Neural progenitor cell (in vitro differentiated cells): ENCODE results near the gene PRTFDC1. TPM values are rescaled to one million over a fixed set of nuclear protein-coding genes. Genes with fewer than 3 reads are reported as not detected.

Source experiments
- DNase-seq: peaks from one replicate; pipeline ENCODE4 v3.0.0-alpha.2; 2016; ENCODE audit warnings: low spot score
- H2AFZ ChIP-seq: fragments of 200-600 bp; sonication (generic); replicated peaks from 2 replicates; pipeline ENCODE4 v1.6.1; 2016; ENCODE audit warnings: antibody characterized with exemption
- H3F3A ChIP-seq: fragments of 200-600 bp; sonication (generic); 2 replicates; pipeline ENCODE4 v1.6.1; 2016; ENCODE audit warnings: antibody characterized with exemption, low read depth
- H3K27ac ChIP-seq: fragments of 200-600 bp; sonication (generic); 2 replicates; pipeline ENCODE4 v1.5.1; 2016; ENCODE audit warnings: mild to moderate bottlenecking
- H3K27me3 ChIP-seq: fragments of 200-600 bp; sonication (generic); 2 replicates; pipeline ENCODE4 v1.6.1; 2016; ENCODE audit warnings: mild to moderate bottlenecking, moderate library complexity
- H3K36me3 ChIP-seq: fragments of 200-600 bp; sonication (generic); 2 replicates; pipeline ENCODE4 v1.5.1; 2016
- H3K4me1 ChIP-seq: fragments of 200-600 bp; sonication (generic); 2 replicates; pipeline ENCODE4 v1.6.1; 2016; ENCODE audit warnings: mixed run types
- H3K4me2 ChIP-seq: fragments of 200-600 bp; sonication (generic); 2 replicates; pipeline ENCODE4 v1.6.1; 2016
- H3K4me3 ChIP-seq: fragments of 200-600 bp; sonication (generic); 2 replicates; pipeline ENCODE4 v1.5.1; 2016
- H3K79me2 ChIP-seq: fragments of 200-600 bp; sonication (generic); 2 replicates; pipeline ENCODE4 v1.6.1; 2016; ENCODE audit warnings: low read depth
- H3K9ac ChIP-seq: fragments of 200-600 bp; sonication (generic); 2 replicates; pipeline ENCODE4 v1.6.1; 2016
- H3K9me3 ChIP-seq: fragments of 200-600 bp; sonication (generic); 2 replicates; pipeline ENCODE4 v1.5.1; 2016; ENCODE audit warnings: low read depth
- H4K20me1 ChIP-seq: fragments of 200-600 bp; sonication (generic); 2 replicates; pipeline ENCODE4 v1.6.1; 2016; ENCODE audit warnings: low read depth
- H3K27ac Mint-ChIP-seq: 3 replicates; pipeline ENCODE4 v1.8.0; 2021; ENCODE audit warnings: mixed read lengths
- H3K27me3 Mint-ChIP-seq: 2 replicates; pipeline ENCODE4 v1.8.0; 2022; ENCODE audit warnings: low read depth, mild to moderate bottlenecking, inconsistent platforms, moderate library complexity, mixed read lengths; ENCODE audit not compliant: insufficient read depth
- H3K36me3 Mint-ChIP-seq: 3 replicates; pipeline ENCODE4 v1.8.0; 2021; ENCODE audit warnings: mixed read lengths
- H3K4me1 Mint-ChIP-seq: 3 replicates; pipeline ENCODE4 v1.8.0; 2021; ENCODE audit warnings: mixed read lengths
- H3K4me3 Mint-ChIP-seq: 3 replicates; pipeline ENCODE4 v1.8.0; 2021; ENCODE audit warnings: mild to moderate bottlenecking, moderate library complexity, mixed read lengths
- H3K9me3 Mint-ChIP-seq: 3 replicates; pipeline ENCODE4 v1.8.0; 2020; ENCODE audit warnings: mixed read lengths
- EZH2 ChIP-seq: fragments of 200-600 bp; sonication (generic); IDR thresholded peaks from 2 replicates; pipeline ENCODE4 v1.6.1; 2017; ENCODE audit warnings: antibody characterized with exemption, mild to moderate bottlenecking, moderate library complexity
- EZH2phosphoT487 ChIP-seq: fragments of 200-600 bp; sonication (generic); IDR thresholded peaks from 2 replicates; pipeline ENCODE4 v1.6.1; 2017; ENCODE audit warnings: antibody characterized with exemption
- total RNA-seq: library from RNA; depleted of rRNA; stranded (reverse); fragments of >200 nt; gene quantifications from 2 replicates; pipeline ENCODE4 v1.2.3, GENCODE V29; 2015; ENCODE audit warnings: low replicate concordance
- TF ChIP-seq, protein P1 (sequence below): fragments of 200-600 bp; sonication (generic); IDR thresholded peaks from 2 replicates; pipeline ENCODE4 v1.5.1; 2017; ENCODE audit warnings: antibody characterized with exemption, mild to moderate bottlenecking

The PRTFDC1 gene
- total RNA-seq, 1 donor from 2014 or later, result 37.7 TPM

DNA sequence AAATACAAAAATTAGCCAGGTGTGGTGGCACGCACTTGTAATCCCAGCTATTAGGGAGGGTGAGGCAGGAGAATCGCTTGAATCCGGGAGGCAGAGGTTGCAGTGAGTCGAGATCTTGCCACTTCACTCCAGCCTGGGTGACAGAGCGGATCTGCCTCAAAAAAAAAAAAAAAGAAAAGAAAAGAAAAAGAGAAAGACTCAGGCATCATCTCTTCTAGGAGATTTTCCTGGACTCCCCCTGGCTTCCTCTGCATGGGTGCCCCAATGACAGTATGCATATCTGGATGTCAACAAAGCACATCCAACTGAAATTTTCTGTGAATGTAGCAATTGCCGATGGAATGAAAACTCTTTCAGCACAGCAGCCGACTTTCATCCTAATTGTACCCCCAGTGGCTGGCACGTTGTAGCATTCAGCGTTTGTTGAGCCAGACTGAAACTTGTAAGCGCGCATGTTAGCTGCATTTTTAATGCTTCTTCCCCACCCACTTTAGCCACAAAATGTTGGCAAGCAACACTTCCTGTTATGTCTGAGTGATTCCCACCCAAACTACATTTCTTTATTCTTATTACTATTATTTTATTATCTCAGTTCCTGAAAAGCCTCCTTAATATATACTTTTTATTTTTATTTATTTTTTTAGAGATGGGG lies 70.2 kb downstream of the PRTFDC1 start:
- H3K79me2 ChIP-seq, result no peaks in the 10 kb centered on the region
- peaks cover 13% of the 10 kb centered on the region for H3F3A ChIP-seq
- H3K36me3 Mint-ChIP-seq, result no peaks in the 10 kb centered on the region
- H3K36me3 ChIP-seq, result no peaks in the 10 kb centered on the region
- H4K20me1 ChIP-seq, result no peaks in the 10 kb centered on the region
- TF ChIP-seq EZH2 (no peak), EZH2phosphoT487 (no peak)
- TF ChIP-seq, protein P1, sequence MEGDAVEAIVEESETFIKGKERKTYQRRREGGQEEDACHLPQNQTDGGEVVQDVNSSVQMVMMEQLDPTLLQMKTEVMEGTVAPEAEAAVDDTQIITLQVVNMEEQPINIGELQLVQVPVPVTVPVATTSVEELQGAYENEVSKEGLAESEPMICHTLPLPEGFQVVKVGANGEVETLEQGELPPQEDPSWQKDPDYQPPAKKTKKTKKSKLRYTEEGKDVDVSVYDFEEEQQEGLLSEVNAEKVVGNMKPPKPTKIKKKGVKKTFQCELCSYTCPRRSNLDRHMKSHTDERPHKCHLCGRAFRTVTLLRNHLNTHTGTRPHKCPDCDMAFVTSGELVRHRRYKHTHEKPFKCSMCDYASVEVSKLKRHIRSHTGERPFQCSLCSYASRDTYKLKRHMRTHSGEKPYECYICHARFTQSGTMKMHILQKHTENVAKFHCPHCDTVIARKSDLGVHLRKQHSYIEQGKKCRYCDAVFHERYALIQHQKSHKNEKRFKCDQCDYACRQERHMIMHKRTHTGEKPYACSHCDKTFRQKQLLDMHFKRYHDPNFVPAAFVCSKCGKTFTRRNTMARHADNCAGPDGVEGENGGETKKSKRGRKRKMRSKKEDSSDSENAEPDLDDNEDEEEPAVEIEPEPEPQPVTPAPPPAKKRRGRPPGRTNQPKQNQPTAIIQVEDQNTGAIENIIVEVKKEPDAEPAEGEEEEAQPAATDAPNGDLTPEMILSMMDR, result no peak
- H2AFZ ChIP-seq, result no peak overlapping the region
- H3K9me3 ChIP-seq, result no peaks in the 10 kb centered on the region
- H3K4me1 Mint-ChIP-seq, result peaks cover 19% of the 10 kb centered on the region
- peaks cover 4% of the 10 kb centered on the region for H3K9me3 Mint-ChIP-seq
- H3K4me1 ChIP-seq, result peaks cover 23% of the 10 kb centered on the region
- no peak overlapping the region for H3K4me3 ChIP-seq
- no peak overlapping the region for H3K4me2 ChIP-seq
- no peak for DNase-seq
- H3K27me3 Mint-ChIP-seq, result peaks cover 4% of the 10 kb centered on the region
- H3K9ac ChIP-seq, result no peak overlapping the region
- H3K27ac Mint-ChIP-seq, result no peak overlapping the region
- no peak overlapping the region for H3K4me3 Mint-ChIP-seq
- H3K27me3 ChIP-seq, result no peaks in the 10 kb centered on the region
- no peak overlapping the region for H3K27ac ChIP-seq

DNA sequence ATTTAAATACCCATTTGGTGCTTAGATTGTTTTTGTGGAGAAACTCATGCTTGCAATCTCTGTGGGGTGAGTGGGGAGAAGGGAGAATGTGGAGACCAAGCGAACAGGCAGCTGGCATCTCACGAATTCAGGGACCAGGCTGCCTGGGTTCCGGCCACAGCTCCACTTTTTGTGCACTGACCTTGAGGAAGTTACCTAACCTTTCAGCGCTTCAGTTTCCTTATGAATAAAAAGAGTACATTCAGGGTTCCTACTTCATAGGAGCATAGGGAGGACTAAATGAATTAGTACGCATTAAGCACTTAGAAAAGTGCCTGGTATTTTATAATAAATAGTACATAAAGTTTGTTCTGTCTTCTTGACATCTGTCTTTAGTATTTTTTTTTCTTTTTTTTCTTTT lies 72.5 kb downstream of the PRTFDC1 start:
- Histone ChIP-seq H3K4me3 (no peak overlapping the region), H3K27ac (no peak overlapping the region), H3K4me1 (peaks cover 23% of the 10 kb centered on the region), H3K9ac (no peak overlapping the region), H3K27me3 (no peaks in the 10 kb centered on the region), H3K36me3 (no peaks in the 10 kb centered on the region), H3K79me2 (no peaks in the 10 kb centered on the region), H3F3A (peaks cover 13% of the 10 kb centered on the region), H4K20me1 (no peaks in the 10 kb centered on the region), H2AFZ (no peak overlapping the region), H3K9me3 (no peaks in the 10 kb centered on the region), H3K4me2 (no peak overlapping the region)
- Mint-ChIP-seq H3K36me3 (no peaks in the 10 kb centered on the region), H3K27me3 (peaks cover 5% of the 10 kb centered on the region), H3K27ac (peak overlapping the region; percentile 81), H3K4me1 (peaks cover 19% of the 10 kb centered on the region), H3K4me3 (no peak overlapping the region), H3K9me3 (peaks cover 5% of the 10 kb centered on the region)
- DNase-seq, result no peak
- TF ChIP-seq, protein P1, result no peak
- TF ChIP-seq EZH2 (no peak), EZH2phosphoT487 (no peak)

DNA sequence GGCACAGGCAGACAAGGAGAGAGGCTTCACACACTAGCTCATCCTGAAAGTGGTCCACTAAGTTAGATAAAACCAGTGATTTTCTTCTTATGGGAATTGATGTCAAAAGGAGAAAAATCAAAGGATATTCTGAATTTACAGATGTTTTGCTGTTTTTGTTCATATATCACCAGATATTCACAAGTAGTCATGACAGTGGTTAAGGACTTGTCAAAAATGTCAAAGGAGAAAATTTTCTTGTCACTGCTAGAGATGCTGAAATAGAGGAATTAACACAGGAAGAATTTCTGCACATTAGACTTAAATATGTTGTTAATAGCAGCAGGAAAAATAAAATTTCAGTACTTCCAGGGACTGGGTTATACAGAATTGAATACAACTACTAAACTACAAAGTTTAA lies 78.3 kb downstream of the PRTFDC1 start:
- Histone ChIP-seq H3F3A (peaks cover 13% of the 10 kb centered on the region), H3K36me3 (no peaks in the 10 kb centered on the region), H3K9me3 (no peaks in the 10 kb centered on the region), H3K27ac (no peak overlapping the region), H3K4me1 (peaks cover 23% of the 10 kb centered on the region), H3K4me3 (no peak overlapping the region), H3K79me2 (no peaks in the 10 kb centered on the region), H3K4me2 (no peak overlapping the region), H4K20me1 (no peaks in the 10 kb centered on the region), H3K9ac (no peak overlapping the region), H3K27me3 (no peaks in the 10 kb centered on the region), H2AFZ (no peak overlapping the region)
- H3K27ac Mint-ChIP-seq, result peak overlapping the region; percentile 29
- peaks cover 41% of the 10 kb centered on the region for H3K4me1 Mint-ChIP-seq
- no peak overlapping the region for H3K4me3 Mint-ChIP-seq
- peaks cover 4% of the 10 kb centered on the region for H3K27me3 Mint-ChIP-seq
- H3K36me3 Mint-ChIP-seq, result peaks cover 2% of the 10 kb centered on the region
- H3K9me3 Mint-ChIP-seq, result peaks cover 5% of the 10 kb centered on the region
- TF ChIP-seq, protein P1, result no peak
- TF ChIP-seq EZH2, result no peak
- no peak for DNase-seq
